Bone marrow (tissue), 2 donors: ENCODE measurements around the gene NACC2.

ENCODE experiments used
- DNase-seq, 2 donors: peaks; one replicate each; lab custom pipeline; 2025; lab: John Stamatoyannopoulos, UW

The NACC2 gene

DNA sequence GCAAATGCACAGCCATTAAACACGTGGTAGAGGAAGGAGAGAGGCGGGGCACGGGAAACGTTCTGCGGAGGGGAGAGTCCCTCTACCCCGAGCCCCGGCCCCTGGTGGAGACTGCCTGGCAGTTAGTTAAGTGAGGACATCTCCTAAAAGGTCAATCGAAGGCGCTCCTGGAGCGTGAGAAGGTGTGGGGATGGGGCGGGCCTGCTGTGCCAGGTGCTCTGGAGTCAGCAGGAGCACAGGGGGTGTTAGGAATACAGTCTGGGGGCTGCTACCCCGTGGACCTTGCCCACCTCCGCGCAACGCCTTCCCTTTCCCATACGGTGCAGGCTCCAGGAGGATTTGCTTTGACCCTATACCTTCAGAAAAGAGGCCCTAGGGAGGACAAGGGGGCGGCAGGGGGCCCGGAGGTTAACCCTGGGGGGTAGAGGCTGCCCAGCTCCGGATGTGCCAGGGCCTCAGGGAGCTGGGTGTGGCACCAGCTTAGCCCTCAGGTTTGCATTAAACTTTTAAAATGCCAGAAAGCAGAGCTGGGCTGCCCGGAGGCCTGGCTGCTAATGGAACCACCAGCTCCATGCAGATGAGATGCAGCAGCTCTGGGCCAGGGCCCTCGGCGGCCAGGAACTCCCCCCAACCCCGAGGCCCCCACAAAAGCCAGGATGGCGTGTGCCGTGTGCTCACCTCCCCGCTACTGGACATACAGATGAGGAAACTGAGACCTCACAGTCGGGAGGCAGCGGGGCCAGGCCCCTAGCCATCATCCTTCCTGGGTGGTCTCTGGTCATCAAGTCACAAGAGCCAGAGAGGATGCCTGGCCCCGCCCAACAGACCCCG is 39.2 kb downstream of the NACC2 start:
- DNase-seq = no peak

DNA sequence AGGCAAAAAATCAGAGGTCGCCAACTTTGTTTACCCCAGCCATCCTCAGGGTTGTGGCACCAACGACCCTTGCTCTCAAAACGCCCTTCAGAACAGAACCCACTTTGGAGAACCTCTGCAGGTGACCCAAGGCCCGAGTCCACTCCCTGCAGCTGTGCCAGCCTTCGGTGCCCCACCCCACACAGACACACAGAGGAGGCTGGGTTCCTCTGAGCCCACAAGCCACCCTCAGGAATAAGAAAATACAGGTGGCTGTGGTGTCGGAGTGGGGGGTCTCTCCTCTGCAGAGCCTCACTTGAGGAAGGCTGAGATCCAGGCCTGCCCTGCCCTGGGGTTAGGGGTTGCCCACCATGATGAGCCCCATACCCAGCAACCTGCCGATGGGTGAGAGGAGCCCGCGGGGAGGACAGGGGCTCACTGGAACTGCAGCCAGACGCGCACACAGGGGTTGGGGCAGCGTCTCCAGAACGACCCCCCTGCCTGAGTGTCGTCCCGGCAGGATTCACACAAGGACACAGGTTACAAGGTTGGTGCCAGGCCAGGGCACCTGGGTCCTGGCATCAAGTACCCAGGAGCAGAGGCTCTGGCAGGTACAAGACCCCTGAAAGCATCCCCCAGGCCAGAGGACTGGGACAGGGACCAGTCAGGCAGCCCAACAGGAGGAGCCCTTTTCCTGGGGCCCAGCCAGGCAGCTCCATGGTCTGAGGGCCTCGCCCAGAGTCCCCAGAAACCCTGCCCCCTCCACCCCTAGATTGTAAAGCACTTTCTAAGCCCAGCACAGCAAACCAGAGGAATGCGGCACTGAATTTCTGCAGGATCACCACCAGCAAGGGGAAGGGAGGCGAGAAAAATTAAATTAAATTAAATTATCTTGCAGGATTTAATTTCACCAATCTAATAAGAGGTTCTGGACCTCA is 40.0 kb downstream of the NACC2 start:
- no peak for DNase-seq

DNA sequence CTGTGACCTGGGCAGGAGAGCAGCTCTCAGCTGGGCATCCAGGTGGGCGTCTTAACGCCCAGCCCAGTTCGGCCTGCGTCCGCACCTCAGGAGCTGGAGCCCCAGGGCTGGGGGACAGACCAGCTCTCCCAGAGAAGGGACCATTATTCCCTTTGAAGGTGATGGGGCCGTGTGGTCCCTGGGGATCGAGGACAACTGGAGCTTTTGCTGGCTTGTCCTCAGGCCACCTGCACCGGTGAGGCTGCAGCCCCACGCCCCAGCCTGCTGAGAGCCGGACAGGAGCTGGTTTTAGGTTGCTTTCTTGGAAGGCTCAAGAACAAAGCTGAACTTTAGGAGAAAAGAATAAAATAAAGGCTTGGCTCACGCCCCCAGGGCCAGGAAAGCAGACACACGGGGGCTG is 40.9 kb downstream of the NACC2 start:
- DNase-seq = no peak

DNA sequence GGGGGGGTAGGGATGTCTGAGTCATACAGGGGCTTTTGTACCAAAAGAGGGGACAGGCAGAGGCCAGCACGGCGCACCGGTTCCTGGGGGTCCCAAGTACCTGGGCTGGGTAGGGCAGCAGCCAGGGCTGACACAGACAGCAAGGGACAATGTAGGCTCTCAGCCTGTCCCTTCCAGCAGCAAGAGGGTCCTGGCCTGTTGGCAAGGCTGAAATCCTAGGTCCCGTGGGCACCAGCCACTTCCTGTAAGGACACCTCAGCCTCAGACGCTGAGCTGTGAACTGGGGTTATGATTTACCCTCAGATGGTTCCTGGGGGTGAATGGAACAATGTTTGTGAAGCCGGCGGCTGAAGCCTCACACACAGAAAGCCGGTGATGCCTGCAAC is 41.3 kb downstream of the NACC2 start:
- DNase-seq = no peak

DNA sequence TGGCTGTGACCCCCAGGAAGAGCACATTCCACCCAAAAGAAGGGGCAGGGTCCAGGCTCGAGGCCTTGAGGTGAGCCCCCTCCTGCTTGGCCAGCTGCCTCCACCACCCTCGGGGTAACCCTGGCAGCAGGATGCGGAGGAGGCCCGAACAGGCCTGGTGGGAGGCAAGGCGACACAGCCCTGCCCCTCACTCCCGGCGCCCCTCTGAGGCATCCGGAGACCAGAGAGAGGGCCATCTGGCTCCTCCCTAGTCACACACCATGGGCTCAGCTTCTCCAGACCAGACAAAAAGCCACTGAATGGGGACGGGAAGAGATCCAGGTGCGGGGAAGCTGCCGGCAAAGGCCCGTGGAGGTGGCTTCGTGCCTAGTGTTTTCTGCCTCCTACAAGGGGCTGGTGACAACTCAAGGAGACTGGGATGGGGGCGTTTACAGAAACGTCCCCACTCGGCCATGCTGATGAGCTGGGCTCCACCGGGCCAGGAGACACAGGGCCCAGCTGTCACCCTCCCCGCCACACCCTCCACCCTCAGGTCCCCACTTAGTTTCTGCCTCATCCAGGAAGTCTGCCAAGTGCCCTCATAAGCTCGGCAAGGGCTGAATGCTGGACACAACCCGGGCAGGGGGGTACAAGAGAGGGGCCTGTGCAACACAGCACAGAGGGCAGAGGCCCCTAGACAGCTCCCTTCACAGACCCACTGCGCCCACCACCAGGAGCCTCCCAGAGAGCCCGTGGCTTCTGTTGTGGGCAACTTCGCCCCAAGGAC is 41.9 kb downstream of the NACC2 start:
- DNase-seq = no peak

DNA sequence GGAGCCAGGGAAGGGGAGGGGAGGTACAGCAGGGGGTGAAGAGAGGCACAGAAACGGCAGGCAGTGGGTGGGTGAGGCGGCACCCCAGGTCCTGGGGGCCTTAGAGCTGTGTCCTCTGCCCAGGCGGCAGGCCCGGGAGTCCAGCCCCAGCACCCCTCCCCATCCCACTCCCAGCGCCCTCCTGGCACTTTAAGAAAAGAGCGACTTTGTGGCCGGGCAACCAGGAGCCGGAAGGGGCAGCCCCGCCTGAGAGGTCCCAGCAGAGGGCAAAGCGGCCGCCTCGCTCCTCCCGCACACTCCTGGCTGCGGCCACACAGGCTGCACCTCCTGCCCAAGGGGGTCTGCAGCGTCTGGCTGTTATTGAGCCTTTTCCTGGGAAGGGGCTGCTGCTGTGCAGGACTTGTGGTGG is 42.6 kb downstream of the NACC2 start:
- DNase-seq = no peak

DNA sequence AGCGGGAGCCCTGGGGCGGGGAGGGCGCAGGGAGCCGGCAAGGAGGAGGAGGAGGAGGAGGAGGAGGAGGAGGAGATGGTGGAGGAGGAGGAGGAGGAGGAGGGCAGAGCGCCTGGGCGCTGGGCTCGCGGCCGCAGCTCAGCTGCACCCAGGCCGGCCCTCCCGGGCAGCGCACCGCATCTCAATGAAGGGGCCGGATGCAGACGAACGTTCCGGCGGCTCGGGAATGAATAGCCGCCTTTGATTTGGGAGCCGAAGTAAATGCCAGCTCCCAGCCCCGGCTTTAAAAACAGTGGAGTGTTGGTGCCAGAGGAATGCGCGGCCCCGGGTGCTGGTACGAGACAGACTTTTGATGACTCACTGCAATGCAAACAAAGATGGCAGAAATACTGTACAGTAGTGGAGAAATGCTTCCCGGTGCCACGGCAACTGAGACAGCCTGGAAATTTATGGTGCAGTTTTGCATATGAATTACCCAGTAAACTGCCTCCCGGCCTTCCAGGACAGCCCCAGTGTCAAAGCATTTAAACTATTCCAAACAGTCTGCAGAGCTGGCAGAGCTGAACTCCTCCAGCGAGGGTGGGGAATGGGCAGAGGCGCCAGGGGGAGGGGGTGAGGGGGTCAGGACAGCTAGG is 43.1 kb downstream of the NACC2 start:
- DNase-seq = peak in 1 of 2 donors; percentile 49

DNA sequence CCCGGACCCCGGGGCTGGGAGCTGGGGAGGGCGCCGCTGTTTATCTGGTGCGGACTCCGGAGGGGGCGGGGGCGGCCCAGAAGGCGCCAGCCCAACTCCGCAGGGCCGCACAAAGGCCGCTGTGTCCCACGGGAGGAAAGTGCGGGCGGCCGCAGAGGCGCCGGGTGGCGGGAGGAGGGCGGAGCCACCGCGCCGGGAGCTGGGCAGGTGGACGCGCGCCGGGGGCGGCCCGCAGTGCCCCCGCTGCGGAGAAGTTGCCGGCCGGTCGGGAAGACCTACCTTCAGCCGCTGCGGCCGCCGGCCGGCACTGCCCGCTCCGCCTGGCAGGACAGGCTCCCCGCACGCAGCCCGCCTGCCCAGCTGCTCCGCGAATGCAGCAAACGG is 43.6 kb downstream of the NACC2 start:
- no peak for DNase-seq

DNA sequence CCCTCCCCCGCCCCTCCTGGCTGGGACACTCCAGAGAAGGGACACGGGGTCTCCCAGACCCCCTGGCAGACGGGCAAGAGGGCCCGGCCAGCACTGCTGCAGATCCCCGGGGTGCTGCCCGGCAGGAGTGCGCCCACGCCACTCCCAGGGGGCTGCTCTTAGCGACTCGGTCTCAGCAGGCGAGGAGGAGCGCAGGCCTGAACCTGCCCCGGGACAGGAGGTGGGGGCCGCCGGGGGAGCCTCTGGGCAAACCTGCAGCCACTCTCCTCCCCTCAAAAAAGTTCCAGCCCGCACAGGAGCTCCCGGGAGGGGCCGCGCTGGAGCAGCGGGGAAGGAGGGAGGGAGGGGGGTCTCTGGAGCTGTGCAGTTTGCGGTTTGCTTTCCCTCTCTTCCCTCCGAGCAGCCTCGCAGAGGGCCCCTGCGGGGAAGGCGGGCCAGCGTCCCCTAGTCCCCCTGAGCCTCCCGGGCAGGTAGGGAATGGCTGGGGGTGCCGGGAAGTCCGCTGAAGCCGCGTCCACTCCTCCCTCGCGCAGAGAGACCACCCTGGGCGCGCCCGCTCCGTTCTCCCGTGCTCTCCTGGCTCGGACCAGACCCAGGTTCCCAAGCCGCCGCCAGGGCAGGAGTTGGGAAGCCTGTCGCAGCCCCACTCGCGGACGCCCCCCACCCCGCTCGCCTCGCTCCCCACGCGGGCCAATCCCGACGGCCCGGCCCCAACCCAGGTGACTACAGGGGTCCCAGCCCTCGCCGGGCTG is 44.2 kb downstream of the NACC2 start:
- DNase-seq = no peak

DNA sequence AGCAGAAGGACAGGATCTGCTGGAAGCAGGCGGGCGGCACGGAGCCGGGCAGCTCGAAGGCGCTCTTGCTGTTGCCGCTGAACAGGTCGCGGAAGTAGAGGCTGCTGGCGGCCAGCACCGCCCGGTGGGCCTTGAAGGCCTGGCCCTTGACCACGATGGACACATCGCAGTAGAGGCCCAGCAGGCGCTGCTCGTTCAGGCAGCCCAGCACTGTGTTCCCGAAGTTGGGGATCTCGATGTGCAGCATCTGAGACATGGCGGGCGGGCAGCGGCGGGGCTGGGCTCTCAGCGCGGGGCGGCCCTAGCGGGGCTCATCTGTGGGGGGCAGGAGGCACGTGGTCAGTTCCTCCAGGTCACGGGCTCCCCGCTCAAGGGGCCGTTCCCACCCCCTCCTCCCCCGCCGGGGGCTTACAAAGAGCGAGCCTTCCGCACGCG is 44.8 kb downstream of the NACC2 start:
- no peak for DNase-seq

DNA sequence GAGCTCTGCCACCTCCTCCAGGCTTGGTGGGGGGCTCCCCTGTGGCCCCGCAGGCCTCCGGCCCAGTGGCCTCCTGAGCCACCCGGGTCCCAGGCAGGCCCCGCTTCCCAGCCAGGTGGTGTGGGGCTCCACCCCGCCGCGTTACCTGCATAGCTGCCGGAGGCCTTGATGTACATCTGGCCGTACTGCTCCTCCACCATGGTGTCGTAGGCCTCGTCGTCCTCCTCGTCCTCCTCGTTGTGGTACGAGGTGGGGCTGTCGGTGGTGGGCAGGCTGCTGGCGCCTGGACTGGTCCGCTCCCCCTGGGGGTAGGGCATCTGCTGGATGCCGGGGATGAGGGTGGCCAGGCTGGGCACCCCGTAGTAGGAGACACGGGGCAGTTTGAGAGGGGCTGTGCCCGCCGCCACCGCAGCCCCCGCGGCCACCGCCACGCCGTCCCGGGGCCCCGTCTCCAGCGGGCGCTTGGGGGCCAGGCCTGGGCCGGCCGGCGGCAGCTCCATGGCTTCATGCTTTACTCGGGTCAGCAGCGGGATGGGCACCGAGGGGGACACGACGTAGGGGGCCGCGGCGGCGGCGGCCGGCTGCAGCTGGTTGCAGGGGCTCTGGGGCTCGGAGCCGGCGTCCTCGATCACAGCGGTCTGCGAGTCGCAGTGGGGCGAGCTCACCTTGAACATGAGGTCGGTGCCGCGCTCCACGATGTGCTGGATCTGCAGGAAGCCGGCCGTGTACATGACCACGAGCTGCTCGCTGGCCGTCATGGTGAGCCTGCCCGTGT is 45.4 kb downstream of the NACC2 start:
- no peak for DNase-seq

DNA sequence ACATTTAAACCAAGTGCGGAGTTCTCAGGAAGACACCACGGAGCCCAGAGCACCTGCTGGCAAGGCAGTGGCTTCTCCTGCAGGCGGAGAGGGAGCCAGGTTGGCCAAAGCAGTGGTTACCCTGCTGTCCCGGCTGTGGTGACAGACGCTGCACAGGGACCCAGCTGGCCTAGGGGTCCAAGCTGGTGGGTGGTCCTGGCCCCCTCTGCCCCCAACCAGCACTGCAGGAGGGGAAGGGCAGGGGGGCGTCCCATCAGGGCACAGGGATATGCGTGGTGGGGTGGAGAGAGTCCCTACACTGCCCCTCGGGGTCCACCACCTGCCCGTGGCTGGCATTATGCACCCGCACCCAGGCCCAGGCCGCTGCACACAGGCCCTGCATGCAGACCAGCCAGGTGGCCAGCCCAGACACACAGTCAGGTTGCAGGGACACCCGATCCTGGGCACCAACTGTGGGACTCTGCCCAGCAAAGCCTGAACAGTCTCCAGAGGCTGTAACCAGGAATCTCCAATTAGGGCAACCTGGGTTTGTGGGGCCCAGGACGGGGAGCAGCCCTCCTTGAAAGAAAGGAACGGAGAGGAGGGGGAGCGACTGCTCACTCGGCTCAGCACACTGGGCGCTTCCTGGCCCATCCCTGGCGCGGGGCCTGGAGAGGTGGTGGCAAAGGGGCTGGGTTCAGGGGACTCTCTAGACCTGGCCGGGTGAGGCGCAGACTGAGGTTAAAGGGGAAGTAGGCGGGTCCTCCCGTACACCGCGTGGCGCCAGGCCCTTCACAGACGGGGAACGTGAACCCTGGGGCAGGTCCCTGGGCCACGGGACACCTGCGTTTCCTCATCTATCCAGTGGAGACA is 46.3 kb downstream of the NACC2 start:
- DNase-seq = no peak

DNA sequence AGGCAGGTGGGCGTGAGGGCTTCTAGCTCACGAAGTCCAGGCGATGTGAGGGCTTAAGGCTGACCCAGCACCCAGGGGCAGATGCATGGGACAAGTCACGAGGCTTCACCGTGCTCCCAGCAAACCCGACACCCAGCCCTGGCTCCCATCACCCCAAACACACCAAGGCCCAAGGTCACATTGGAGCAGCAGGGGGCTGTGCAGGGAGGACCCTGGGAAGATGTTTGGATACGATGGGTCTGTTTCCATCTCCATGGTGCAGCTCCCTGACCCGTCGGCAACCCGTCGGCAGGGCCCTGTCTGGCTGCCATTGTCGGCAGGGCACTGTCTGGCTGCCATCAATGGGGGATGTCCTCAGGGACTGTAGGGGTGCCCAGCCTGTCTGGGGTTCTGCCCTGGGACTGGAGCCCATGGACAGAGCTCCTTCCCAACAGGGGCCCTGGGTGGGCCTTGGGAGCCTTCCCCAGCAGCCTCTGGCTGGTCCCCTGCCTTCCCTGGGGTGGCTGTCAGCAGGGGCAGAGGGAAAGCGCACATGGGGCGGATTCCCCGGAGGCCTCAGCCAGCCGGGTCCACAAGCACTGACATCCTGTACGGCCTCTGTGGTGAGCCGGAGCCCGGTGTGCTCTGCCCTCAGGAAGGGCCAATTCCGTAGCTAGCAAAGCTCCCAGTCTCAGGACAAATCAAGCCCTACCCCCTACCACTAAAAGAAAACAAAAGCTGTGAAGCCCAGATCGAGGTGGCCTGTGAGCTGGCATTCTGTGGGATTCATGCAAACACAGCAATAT is 47.1 kb downstream of the NACC2 start:
- no peak for DNase-seq

DNA sequence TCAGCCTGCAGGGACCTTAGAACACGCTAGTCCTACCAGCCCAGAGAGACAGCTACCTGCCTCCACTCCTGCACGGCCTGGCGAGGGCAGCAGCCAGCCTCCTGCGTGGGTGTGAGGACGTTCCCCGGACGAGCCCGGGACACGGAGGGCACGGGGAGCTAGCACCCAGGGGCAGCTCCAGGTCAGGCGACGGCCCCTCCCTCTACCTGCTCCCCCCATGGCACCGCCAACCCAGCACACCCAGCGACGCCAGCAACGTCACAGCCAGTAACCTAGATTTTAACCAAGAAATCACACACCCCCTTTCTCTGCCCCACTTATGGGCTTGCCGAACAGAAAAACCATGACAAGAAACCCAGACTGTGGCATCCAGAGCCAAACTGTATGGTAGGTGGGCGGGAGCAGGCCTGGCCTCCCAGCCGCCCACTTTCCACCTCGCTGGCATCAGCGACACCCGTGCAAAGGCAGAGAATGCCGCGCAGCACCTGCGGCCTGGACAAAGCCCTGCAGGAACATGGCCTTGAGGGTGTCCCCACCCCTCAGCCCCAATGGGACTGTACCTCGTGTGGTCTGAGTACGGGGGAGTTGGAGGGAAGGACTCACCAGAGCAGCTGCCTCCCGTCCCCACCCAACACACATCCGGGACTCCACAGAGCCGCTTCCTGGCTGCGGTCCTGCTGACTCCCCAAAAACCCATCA is 47.9 kb downstream of the NACC2 start:
- DNase-seq = no peak

DNA sequence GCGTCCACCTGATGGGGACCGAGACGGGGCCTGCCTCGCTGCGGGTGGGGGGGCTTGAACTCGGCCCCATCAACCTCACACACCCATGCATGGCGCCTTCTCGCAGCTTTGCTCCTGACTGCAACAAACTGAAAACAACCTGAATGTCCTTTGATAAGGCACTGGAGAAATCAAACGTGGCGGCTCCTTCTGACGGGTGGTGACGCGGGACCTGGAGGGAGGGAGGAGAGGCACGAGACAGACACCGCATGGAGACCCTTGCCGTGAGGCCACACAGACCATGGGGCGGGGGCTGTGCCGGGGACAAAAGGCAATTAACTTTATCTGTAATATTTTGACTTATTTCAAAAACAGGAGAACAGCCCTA is 48.6 kb downstream of the NACC2 start:
- no peak for DNase-seq

DNA sequence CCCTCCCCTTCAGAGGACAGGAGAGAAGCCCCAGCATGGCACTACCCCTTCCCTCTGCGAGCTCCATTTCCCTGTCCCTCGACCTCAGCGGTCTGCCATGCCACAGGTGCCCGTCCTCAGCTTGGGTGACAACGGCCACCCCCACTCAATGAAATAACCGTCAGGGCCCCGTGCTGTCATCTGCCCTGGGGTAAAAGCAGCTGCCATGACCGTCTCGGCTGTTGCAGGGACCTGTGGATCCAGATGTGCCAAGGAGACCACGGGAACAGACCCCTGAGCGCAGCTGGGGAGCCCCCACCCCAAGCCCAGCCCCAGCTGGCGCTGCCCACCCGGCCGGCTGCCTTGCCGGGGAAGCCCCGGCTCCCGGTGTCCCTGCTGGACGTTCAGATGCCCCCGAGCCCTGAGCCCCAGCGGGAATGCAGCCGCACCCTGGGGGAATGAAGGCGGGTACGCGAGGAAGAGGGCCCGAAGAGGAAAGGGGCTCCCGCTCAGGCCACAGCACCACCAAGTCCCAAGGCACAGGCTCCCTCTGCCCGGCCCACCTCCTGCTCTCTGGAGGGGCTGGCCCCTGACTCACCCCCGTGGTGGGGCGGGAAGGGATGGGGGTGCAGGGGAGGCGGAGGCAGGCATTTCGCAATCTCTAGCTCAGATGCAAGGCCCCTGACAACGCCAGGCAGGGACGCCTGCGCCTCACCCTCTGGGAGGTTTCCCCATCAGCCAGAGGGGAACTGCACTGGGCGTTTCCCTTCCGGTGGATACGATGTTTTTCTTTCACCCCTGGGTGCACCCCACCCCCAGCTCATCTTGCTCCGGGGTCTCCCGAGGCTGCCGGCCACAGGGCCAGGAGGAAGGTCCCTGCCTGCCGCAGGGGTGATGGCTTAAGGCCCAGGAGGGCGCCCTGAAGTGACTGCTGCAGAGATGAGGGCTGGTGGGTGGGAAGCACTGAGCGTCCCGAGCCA is 49.2 kb downstream of the NACC2 start:
- DNase-seq = peak; percentile 40 to 58
